BLaER1 (cell line): ENCODE measurements around the gene GATAD1.
"Not testable (repeated sequence)": the region's sequence is repeated elsewhere in the genome, so short reads cannot be mapped to it uniquely, and the experiment has no call there.

Experiments
- H3K27ac ChIP-seq: shearing (Covaris generic); formaldehyde crosslinking; 2 replicates; pipeline ENCODE4 v1.8.1; 2022
- H3K27me3 ChIP-seq: shearing (Covaris generic); formaldehyde crosslinking; 2 replicates; pipeline ENCODE4 v1.8.1; 2022
- H3K36me3 ChIP-seq: shearing (Covaris generic); formaldehyde crosslinking; 2 replicates; pipeline ENCODE4 v1.8.1; 2022
- H3K4me1 ChIP-seq: shearing (Covaris generic); formaldehyde crosslinking; 2 replicates; pipeline ENCODE4 v1.8.1; 2022
- H3K4me2 ChIP-seq: shearing (Covaris generic); formaldehyde crosslinking; 2 replicates; pipeline ENCODE4 v1.8.1; 2022
- H3K4me3 ChIP-seq: shearing (Covaris generic); formaldehyde crosslinking; 2 replicates; pipeline ENCODE4 v1.8.1; 2022
- H3K9ac ChIP-seq: shearing (Covaris generic); formaldehyde crosslinking; 2 replicates; pipeline ENCODE4 v1.8.1; 2022
- H3K9me3 ChIP-seq: shearing (Covaris generic); formaldehyde crosslinking; 2 replicates; pipeline ENCODE4 v1.8.1; 2022
- H4K20me1 ChIP-seq: shearing (Covaris generic); formaldehyde crosslinking; 2 replicates; pipeline ENCODE4 v1.8.1; 2022
- Cebpa-rat ChIP-seq: shearing (Covaris generic); IDR thresholded peaks from 2 replicates; pipeline ENCODE4 v1.8.1; 2022

GATAD1 gene

GRCh38 chr7:92478711-92479110 is 31.4 kb downstream of the GATAD1 start:
- TF ChIP-seq Cebpa-rat: no peak
- H3K36me3 ChIP-seq: no peaks in the 10 kb centered on the region
- H3K9me3 ChIP-seq: no peaks in the 10 kb centered on the region
- H4K20me1 ChIP-seq: no peaks in the 10 kb centered on the region
- no peak overlapping the region for H3K27ac ChIP-seq
- H3K27me3 ChIP-seq: no peaks in the 10 kb centered on the region
- H3K4me3 ChIP-seq: no peak overlapping the region
- no peak overlapping the region for H3K4me2 ChIP-seq
- H3K9ac ChIP-seq: no peak overlapping the region
- no peaks in the 10 kb centered on the region for H3K4me1 ChIP-seq

DNA sequence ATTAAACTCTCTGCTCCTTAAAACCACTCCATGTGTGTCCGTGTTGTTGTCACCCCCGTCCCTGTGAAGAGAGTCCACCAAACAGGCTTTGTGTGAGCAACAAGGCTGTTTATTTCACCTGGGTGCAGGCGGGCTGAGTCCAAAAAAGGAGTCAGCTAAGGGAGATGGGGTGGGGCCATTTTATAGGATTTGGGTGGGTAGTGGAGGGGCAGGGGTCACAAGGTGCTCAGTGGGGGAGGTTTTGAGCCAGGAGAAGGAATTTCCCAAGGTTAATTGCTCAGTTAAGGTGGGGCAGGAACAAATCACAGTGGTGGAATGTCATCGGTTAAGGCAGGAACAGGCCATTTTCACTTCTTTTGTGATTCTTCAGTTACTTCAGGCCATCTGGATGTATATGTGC is 31.9 kb downstream of the GATAD1 start:
- H3K9ac ChIP-seq, H4K20me1 ChIP-seq, H3K4me3 ChIP-seq, H3K36me3 ChIP-seq, H3K4me2 ChIP-seq, H3K4me1 ChIP-seq, H3K27ac ChIP-seq, H3K27me3 ChIP-seq, H3K9me3 ChIP-seq: not testable (repeated sequence)

DNA sequence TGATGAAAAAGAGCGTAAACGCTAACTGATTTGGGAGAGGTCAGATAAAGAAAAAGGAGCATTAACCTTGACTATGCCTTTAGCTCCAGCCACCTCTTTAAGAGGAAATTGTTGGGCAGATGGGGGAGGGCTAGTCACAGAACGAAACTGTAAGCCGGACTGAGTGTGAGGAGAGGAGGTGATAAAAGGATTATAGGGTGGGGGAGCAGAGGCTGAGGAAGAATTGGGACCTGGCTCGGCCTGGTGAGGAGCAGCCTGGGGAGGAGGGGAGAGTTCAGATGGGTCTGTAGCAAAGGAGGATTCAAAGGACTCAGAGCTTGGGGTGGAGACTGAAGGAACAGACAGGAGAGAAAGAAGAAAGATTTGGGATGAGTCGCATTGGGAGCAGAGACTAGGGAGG is 36.3 kb downstream of the GATAD1 start:
- H3K27ac ChIP-seq, H4K20me1 ChIP-seq, H3K4me2 ChIP-seq, H3K9ac ChIP-seq, H3K4me1 ChIP-seq, H3K9me3 ChIP-seq, H3K27me3 ChIP-seq, H3K4me3 ChIP-seq: not testable (repeated sequence)
- peaks cover 27% of the 10 kb centered on the region for H3K36me3 ChIP-seq

DNA sequence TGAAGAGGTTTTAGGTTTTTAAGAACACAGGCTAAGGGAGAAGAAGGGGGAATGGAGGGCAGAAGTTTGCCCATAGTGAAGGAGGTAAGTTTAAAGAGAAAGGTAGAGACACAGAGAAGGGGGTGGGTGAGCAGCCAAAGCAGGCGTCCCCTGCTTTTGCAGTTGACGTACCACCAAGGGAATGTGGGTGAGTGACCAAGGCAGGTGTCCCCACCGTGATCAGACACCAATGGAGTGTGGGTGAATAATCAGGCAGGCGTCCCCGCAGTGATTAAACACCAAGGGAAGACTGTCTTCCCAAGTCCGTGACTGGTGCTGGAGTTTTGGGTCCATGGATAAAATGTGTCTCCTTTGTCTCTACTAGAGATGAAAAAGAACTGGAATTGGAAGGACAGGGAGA is 36.9 kb downstream of the GATAD1 start:
- H3K4me3 ChIP-seq, H3K27ac ChIP-seq, H3K27me3 ChIP-seq, H4K20me1 ChIP-seq, H3K9ac ChIP-seq, H3K4me1 ChIP-seq, H3K4me2 ChIP-seq, H3K9me3 ChIP-seq: not testable (repeated sequence)
- H3K36me3 ChIP-seq: peaks cover 33% of the 10 kb centered on the region

- H3K4me1 ChIP-seq: no peaks in the 10 kb centered on the region
- no peak overlapping the region for H3K27ac ChIP-seq
- no peak for TF ChIP-seq Cebpa-rat
- no peaks in the 10 kb centered on the region for H3K9me3 ChIP-seq
- H3K36me3 ChIP-seq: peaks cover 44% of the 10 kb centered on the region
- no peaks in the 10 kb centered on the region for H3K27me3 ChIP-seq
- no peak overlapping the region for H3K4me3 ChIP-seq
- H3K9ac ChIP-seq: no peak overlapping the region
- H3K4me2 ChIP-seq: no peak overlapping the region
- no peaks in the 10 kb centered on the region for H4K20me1 ChIP-seq
Observed at GRCh38 chr7:92485267-92485892, 38.1 kb downstream of the GATAD1 start.

DNA sequence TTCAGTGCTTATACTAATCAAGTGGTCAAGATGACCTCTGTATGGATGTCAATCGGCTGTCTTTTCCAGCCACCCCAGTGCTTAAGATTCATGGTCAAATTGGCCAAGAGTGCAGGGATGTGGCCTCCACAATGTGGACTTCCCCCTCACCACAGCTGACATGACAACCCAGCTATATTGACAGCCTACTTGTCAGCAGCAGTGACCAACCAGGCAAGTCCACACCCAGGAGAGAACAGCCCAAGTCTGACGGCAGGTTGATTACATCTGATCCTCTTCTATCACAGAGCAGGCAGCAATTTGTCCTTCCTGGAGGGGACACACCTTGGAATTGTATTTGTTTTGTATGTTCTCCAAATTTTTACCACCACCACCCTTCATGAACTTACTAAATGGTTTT is 38.7 kb downstream of the GATAD1 start:
- no peaks in the 10 kb centered on the region for H3K4me1 ChIP-seq
- TF ChIP-seq Cebpa-rat: no peak
- no peak overlapping the region for H3K4me3 ChIP-seq
- no peaks in the 10 kb centered on the region for H3K27me3 ChIP-seq
- no peaks in the 10 kb centered on the region for H3K9me3 ChIP-seq
- H3K27ac ChIP-seq: no peak overlapping the region
- no peak overlapping the region for H3K9ac ChIP-seq
- H3K4me2 ChIP-seq: no peak overlapping the region
- peaks cover 50% of the 10 kb centered on the region for H3K36me3 ChIP-seq
- no peaks in the 10 kb centered on the region for H4K20me1 ChIP-seq

DNA sequence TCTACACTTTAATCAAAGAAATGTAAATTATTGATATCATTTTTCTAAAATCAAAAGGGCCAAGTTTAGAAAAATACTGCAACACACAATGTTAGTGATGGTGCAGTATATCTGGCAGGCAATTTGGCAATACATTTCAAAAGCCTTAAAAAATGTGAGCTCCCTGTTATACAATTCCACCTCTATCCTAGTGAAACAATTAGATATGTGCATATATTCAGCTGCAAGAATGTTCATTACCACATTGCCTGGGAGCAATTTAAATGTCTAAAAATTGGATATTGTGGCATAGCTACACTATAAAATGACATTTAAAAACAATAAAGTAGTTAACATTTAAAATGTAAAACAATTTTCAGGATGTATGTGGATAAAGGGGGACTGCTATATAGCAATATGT is 40.5 kb downstream of the GATAD1 start:
- H3K4me1 ChIP-seq: no peaks in the 10 kb centered on the region
- no peaks in the 10 kb centered on the region for H3K9me3 ChIP-seq
- H3K27me3 ChIP-seq: no peaks in the 10 kb centered on the region
- no peak overlapping the region for H3K4me2 ChIP-seq
- H3K4me3 ChIP-seq: no peak overlapping the region
- H3K27ac ChIP-seq: no peak overlapping the region
- H4K20me1 ChIP-seq: no peaks in the 10 kb centered on the region
- peaks cover 68% of the 10 kb centered on the region for H3K36me3 ChIP-seq
- TF ChIP-seq Cebpa-rat: no peak
- H3K9ac ChIP-seq: no peak overlapping the region

- H3K9me3 ChIP-seq: no peaks in the 10 kb centered on the region
- TF ChIP-seq Cebpa-rat: no peak
- H3K36me3 ChIP-seq: peaks cover 83% of the 10 kb centered on the region
Observed at GRCh38 chr7:92489634-92490033, 42.4 kb downstream of the GATAD1 start.

GRCh38 chr7:92496876-92497275 is 49.6 kb downstream of the GATAD1 start:
- no peaks in the 10 kb centered on the region for H4K20me1 ChIP-seq
- H3K4me2 ChIP-seq: no peak overlapping the region
- no peaks in the 10 kb centered on the region for H3K9me3 ChIP-seq
- no peak for TF ChIP-seq Cebpa-rat
- peaks cover 69% of the 10 kb centered on the region for H3K36me3 ChIP-seq
- H3K4me1 ChIP-seq: no peaks in the 10 kb centered on the region
- no peak overlapping the region for H3K4me3 ChIP-seq
- H3K27ac ChIP-seq: no peak overlapping the region
- no peak overlapping the region for H3K9ac ChIP-seq
- H3K27me3 ChIP-seq: no peaks in the 10 kb centered on the region

More at GRCh38 chr7:92489634-92490033, 42.4 kb downstream of the GATAD1 start:
- H3K4me1 ChIP-seq: no peaks in the 10 kb centered on the region
- H3K9ac ChIP-seq: no peak overlapping the region
- no peak overlapping the region for H3K27ac ChIP-seq
- no peak overlapping the region for H3K4me3 ChIP-seq
- H3K27me3 ChIP-seq: no peaks in the 10 kb centered on the region
- H4K20me1 ChIP-seq: no peaks in the 10 kb centered on the region
- H3K4me2 ChIP-seq: no peak overlapping the region

DNA sequence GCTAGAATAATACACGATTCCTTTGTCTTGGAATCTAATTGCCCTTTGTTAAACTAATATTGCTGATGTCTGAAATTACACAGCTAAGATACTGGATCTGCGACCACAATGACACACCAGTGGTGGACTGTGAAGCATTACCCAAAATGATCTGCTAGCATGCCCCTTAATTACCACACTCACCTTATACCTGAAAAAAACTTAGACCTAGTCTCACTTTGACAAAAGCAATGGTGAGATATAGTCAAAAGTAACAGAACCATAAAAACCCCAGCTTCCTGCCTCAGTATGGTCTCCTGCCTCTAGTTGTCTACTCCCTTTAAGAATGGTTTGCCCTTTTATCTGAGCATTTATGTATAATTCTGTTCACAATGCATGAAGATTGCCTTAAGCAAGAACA is 51.3 kb downstream of the GATAD1 start:
- H3K4me1 ChIP-seq: no peaks in the 10 kb centered on the region
- H3K27ac ChIP-seq: no peak overlapping the region
- H4K20me1 ChIP-seq: no peaks in the 10 kb centered on the region
- H3K36me3 ChIP-seq: peaks cover 65% of the 10 kb centered on the region
- no peak for TF ChIP-seq Cebpa-rat
- H3K27me3 ChIP-seq: no peaks in the 10 kb centered on the region
- no peaks in the 10 kb centered on the region for H3K9me3 ChIP-seq
- no peak overlapping the region for H3K4me3 ChIP-seq
- H3K4me2 ChIP-seq: no peak overlapping the region
- H3K9ac ChIP-seq: no peak overlapping the region

DNA sequence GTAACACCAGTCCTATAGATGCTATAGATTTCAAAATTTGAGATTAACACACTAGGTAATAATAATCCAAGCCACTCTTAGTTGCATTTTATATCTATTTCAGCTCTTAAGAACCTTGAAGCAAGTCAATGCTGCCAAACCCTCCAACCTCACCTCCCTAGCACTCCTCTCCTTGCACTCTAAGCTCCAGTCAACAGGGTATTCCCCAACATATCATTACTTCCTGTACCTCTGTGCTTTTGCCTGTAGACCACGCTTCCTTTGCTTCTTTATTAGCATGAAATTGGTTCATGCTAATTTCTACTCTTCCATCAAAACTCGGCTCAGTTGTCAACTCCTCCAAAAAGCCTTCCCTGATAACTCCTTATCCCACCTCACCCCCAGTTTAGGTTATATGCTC is 56.5 kb downstream of the GATAD1 start:
- H3K36me3 ChIP-seq: peaks cover 75% of the 10 kb centered on the region

More for the DNA sequence above, 56.5 kb downstream of the GATAD1 start:
- H3K4me1 ChIP-seq: no peaks in the 10 kb centered on the region
- no peak for TF ChIP-seq Cebpa-rat
- no peak overlapping the region for H3K4me2 ChIP-seq
- no peak overlapping the region for H3K27ac ChIP-seq
- H3K9me3 ChIP-seq: no peaks in the 10 kb centered on the region
- H3K4me3 ChIP-seq: no peak overlapping the region
- H4K20me1 ChIP-seq: no peaks in the 10 kb centered on the region
- H3K9ac ChIP-seq: no peak overlapping the region
- no peaks in the 10 kb centered on the region for H3K27me3 ChIP-seq
